ENCODE measurements around the gene CASKIN1.
A peak's percentile ranks its signal among the peaks of the same experiment; 100 is the strongest.
"Not testable (repeated sequence)": the region's sequence is repeated elsewhere in the genome, so short reads cannot be mapped to it uniquely, and the experiment has no call there.

CASKIN1 gene

DNA sequence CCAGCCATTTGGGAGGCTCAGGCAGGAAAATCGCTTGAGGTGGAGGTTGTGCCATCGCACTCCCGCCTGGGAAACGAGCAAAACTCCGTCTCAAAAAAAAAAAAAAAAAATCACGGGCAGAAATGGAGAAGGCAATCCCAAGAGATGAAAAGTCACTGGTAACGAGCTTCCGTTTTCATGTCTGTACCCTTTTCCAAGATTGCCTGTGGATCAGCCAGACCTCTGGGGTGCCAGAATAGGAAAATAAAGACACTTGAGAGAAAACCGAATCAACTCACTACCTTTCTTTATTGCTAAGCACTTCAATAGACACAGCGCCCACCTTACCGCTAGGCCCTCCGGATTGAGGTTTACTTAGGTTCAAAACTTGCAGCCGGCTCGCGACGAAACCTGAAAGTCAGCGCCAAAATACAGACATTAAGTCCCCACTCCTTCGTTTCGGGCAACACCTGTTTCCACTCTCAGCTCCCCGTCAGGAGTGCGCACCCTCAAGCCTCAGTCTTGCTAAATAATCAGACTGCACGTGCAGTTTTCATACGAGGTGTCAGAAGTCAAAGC lies 41.8 kb downstream of the CASKIN1 start:
- DNase-seq = no peak

DNA sequence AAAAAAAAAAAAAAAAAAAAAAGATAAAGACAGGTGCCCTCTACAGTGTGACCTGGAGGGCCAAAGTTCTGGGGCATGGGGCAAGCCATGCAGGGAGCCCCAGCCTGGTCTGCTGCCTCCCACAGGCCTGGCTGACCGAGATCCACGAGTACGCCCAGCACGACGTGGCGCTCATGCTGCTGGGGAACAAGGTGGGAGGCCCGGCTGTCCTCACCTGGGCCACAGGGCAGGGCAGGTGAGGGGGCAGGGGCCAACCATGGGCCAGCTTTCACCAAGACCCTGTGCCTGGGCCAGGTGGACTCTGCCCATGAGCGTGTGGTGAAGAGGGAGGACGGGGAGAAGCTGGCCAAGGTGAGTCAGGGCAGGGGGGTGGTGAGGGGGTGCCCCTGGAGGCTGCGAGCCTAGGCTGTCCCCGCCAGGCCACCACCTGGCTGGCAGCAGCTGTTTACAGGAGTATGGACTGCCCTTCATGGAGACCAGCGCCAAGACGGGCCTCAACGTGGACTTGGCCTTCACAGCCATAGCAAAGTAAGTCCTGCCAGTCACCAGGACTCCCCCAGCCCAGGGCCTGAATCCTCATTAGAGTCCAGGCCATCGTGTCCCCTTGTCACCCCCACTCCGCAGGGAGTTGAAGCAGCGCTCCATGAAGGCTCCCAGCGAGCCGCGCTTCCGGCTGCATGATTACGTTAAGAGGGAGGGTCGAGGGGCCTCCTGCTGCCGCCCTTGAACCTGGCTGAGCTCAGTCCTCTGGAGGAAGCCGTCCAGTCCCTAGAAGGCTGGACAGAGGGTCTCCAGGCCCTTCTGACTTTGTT lies 43.5 kb downstream of the CASKIN1 start:
- DNase-seq = no peak

DNA sequence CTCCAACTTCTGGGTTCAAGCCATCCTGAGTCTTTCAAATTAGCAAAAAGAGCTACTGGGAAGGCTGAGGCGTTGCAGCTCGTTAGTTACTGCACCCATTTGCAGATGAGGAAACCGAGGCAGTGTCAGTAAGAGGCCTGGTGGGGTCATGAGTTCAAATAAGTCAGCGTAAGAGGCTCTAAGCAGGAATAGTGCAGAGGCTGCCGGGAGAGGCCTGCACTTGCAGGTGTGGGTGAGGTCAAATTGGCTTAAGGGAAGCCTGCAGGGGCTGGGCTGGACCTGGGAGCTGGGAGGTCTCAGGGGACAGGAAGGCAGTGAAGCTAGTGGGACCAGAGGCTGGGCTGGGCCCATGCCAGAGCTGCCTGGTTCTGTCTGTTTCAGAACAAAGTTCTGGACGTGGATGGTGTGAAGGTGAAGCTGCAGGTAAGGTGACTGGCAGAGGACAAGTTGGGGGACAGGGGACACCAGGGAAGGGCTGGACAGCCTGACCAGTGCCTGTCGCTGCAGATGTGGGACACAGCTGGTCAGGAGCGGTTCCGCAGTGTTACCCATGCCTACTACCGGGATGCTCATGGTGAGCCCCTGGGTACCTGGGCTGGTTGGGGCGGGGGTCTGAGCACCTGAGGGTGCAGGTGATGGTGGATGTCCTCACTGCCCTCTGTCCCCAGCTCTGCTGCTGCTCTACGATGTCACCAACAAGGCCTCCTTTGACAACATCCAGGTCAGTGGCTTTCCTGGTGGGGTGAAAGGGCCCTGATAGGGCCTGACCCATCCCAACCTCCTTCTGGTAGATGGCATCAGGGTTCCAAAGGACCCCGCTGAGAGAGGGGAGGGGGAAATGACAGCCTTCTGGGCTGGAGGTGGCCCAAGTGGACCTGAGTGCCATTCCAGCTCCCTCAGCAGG lies 45.0 kb downstream of the CASKIN1 start:
- DNase-seq = no peak

DNA sequence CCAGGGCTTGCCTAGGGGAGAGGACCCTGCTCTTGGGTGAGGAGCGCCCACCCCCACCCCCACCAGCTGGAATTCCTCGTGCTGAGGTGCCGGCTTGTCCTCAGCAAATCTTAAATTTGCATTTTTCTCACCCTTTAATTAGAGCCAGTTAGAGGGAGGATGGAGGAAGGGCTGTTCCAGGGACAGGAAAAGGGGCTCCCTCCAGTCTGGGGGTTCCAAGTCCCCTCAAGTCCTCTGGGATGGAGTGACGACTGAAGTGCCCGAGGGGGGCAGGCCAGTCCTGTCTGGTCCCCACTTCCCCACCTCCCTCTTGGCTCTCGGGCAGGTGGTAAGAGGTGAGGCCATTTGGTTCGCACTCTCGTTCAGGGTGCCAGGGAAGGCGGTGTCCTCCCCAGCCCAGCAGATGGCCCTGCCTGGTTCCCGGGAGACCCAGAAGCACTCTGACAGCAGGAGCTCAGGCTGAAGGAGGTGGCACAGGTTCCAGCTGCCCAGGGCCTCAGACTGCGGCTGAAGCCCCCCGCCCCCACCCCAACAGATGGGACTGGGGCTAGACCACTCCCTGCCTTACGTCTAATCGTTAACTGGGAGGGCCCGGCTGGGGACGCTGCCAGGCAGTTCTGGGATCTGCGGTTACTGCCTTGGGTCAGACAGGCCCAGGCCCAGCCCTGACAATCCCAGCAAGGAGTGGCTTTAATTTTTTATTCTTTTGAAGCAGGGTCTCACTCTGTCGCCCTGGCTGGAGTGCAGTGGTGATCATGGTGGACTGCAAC lies 45.8 kb downstream of the CASKIN1 start:
- DNase-seq = no peak

DNA sequence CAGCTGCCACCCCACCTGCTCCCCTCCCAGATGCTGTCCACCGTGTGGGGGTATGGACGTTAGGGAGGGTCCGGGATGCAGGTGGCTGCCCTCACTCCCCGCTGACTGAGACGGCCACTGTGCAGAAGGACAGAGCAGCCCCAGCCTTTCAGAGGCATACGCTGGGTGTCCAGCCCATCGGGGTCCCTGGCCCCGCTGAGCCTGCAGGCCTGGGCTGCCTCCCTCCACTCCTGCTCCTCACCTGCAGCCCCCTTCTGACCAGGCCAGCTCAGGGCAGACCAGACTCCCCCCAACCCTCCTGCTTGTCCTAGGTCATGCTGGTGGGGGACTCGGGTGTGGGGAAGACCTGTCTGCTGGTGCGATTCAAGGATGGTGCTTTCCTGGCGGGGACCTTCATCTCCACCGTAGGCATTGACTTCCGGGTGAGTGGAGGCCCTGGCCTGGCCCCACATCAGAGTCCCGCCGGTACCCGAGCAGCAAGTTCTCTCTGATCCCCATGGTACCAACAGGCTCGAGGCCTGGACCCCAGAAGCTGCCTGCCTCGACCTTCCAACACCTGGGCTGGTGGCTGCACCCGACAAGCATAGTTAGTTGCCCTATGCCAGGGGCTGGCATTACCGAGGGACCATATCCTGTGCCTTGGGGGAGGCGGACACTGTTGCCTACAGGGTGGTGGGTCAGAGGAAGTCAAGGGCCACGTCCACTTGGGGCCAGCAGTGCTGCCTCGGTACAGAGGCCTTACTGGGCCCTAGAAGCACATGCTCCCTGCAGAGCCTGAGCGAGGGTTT lies 46.6 kb downstream of the CASKIN1 start:
- no peak for DNase-seq

DNA sequence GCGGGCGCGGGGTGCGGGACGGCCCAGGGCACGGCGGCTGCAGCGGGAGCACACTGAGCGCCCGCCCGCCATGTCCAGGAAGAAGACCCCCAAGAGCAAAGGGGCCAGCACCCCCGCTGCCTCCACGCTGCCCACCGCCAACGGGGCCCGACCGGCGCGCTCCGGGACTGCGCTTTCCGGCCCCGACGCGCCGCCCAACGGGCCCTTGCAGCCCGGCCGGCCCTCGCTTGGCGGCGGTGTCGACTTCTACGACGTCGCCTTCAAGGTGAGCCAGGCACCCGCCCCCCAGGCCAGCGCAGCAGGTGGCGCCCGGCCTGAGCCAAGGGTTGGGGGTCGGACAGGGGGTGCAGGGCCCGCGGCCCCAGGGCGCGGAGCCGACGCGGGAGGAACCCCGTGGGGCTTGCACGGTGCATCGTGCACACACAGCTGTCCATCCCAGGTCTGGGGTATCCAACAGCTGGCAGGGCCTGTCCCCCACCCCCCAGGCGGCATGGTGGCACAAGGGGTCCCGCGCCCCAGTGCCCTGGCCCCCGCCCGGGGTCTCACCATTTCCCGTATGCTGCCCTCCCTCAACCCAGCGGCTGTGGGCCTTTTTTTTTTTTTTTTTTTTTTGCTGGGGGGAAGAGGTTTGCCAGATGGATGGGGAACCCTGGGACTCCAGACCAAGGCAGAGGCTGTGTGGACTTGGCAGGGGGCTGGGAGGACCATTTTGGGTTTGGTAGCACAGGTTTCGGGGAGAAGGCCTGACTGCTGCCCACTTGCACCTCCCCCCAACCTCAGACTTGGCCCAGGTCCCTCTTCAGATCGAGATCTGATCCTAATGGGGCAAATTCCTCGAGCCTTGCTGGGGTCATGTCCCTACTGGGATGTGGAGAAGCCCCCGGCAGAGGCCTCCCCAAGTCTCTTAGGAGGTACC lies 47.4 kb downstream of the CASKIN1 start:
- no peak for DNase-seq

DNA sequence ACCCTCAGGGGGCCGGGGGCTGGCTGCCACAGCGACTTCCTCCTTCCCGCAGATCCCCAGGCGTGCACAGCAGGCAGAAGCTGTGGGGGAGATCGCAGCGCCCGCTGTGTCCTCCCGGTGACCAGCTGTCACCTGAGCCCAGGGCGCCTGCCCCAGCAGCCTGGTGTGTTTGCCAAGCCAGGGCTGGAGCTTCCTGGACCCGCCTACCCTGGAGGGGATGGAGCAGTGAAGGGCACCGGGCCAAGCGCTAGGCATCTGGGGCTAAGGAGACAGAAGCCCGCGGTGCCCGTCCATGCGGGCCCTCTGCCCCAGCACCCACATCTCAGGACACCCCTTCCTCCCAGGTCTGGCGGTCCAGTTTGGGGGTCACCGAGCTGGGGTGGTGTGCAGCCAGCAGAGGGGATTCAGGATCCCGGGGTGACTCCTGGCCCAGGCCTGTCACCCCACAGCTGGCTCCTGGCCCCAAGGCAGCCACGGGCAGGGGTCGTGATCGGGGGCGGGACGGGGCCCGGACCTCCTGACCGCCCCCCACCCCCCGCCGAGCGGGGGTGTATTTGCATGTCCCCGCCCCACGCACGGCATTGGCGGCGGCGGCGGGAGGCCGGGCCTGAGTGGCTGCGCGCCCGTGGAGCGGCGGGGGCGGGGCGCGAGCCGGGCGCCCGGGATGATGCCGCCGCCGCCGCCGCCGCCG lies 48.3 kb downstream of the CASKIN1 start, which contains the start of gene RAB26:
Gene RAB26, plus strand, starts transcription at position 645 of the 691 bp plus-strand sequence. CDS start 159 bp downstream, outside the sequence.
- DNase-seq = no peak

DNA sequence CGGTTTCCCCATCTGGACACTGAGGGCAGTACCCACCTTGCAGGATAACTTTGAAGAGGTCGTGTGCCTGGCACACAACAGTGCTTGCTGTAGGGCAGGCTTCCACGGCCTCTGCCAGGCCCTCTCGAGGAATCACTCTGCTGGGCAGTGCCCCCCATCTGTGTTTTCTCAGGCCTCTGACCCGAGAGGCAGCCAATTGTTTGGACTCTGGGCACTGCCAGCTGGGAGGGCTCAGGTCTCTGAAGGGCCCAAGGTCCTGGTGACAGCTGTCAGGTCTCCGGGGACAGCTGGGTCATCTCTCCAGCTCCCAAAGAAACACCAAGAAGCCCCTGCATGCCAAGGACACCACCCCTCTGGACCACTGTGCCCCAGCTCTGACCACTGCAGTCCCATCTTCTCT lies 49.0 kb downstream of the CASKIN1 start:
- no peak for DNase-seq

DNA sequence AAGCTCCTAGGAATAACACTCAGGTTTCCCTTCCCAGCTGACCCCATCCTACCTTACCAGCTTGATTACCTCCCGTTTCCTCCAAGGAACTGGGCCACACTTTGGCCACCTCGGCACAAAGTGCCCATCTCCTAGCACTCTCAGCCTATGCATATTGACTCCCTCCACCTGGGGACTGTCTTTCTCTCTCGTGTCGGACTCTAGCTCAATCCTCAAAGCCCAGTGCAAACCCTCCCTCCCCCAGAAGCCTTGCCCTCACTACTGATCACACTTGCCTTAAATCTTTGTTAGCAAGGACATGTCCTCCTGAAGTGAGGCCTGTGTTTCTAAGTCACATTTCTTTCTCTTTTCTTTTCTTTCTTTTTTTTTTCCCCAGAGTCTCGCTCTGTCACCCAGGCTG lies 50.6 kb downstream of the CASKIN1 start:
- DNase-seq = no peak

DNA sequence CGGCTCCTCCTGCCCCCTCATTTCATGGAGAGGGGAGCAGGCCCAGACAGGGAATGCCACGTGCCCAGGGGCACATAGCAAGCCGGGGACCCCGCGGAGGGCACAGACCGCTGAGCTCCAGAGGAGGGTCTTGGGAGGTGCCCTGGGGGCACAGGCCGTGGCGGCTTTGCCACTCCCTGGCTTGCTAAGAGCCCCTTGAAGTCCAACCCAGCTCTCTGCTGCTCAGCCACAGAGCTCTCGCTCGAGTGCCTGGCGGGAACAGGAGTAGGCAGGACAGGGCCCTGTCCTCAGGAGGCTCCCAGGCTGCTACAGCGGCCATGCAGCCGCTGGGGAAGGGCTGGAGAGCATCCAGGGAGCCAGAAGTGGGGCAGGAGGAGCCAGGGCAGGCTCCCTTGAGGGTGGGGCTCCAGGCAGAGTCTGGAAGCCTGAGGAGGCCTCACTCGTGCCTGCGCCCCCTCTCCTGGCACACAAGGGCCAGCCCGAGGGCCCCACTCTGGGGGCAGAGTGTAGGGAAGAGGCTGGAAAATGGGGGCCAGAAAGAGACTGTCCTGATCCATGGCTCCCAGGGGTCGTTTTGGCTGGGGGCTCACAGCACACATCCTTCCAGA lies 52.4 kb downstream of the CASKIN1 start:
- DNase-seq = no peak

DNA sequence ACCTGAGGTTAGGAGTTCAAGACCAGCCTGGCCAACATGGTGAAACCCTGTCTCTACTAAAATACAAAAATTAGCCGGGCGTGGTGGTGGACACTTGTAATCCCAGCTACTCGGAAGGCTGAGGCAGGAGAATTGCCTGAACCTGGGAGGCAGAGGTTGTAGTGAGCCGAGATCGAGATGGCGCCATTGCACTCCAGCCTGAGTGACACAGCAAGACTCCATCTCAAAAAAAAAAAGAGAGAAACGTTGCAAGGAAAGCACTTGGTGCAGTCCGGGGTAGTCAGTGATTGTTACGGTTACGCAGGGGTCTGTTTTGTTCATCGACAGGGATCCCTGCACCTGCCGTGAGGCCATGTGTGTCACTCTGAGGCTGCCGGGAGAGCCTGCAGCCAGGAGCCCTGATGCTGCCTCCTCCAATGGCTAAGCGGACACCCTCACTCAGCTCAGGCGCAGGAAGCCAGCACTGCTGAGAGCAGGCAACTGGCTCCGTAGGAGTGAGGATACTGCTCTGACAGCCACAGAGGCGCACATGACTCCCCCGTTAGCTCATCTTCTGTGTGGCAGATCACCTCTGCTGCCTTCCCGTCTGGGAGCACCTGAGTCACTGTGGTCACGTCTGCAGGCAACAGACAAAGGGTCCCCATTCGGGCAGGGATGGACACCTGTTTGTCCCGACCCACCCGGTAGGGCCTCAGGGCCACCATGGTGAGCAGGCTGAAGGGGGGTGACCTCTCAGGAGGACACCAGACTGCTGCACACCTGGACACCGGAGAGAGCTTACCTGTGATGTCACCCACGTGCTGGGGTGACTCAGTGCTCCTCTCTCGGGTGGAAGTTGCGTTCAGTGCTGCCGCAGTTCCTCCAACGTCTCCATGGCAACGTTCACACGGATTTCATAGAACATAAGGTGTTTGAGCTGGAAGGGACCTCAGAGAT lies 53.2 kb downstream of the CASKIN1 start:
- no peak for DNase-seq

DNA sequence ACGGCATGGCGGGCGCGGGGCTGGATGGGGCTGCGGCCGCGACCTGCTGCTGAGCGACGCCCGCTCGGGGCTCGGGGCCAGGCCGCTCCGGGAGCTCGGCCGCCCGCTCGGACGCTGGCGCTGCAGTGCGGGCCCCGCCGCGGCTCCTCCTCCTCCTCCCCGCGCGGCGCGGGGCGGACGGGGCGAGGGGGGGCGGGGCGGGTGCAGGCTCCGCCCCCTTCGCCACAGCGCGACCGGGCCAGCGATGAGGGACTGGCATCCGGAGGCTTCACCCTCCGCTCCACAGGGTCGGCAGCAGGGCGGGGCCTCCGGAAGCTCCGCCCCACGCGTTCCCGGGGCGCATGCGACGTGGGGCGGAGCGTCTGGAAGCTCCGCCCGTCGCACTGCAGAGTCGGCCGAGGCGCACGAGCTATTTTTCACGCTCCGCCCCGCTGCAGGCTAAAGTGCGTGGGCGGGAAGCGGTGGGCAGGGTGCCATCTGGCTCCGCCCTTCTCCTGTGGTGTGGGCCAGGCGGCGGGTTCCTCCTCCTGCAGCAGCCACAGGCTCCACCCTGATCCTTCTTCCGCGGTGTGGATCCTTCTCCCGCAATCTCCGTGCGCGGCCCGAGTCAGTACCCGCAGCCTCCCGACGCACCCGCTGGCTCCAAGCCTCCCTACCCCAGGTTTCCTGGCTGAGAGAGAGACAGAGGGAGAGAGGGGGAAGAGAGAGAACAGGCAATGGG lies 60.5 kb downstream of the CASKIN1 start, which contains the start of gene PKD1:
Gene PKD1, minus strand, starts transcription at position 129 of the 721 bp plus-strand sequence. CDS start 209 bp downstream, outside the sequence.
- DNase-seq = peak; percentile 44

DNA sequence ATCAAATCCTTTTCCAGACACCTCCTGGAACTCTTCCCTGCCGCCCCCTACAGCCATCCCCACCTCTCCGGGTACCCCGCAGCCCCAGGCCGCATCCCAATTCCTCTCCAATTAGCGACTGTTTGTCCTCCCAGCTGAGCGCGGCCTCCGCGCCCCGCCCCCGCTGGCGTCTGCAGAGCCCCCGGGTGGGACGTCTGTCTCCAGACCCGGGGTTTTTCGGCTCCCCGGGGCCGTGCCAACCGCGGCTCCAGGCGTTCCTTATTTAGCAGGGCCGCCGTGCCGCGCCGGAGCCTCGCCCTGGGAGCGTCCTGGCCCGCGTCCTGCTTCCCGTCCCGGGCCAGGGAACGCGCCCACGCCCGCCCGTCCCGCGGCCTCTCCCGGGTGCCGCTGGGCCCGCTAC lies 61.3 kb downstream of the CASKIN1 start:
- DNase-seq = not testable (repeated sequence)

DNA sequence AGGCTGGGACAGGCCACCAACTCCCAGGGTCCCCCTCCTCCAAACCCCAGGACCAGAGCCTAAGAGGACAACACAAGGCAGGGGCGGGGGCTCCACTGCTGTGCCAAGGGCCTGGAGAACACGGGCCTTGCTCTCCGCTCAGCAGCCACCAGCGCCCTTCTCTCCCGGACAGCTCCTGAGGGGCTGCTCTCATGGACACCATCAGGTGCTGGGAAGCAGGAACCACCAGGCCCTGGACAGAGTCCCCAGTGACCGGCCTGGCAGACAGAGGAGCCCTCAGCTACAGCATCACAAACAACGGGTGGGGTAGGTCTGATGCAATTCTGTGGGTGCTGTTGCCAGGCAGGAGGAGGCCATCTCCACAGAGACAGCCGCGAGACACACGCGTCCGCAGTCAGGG lies 62.6 kb downstream of the CASKIN1 start:
- not testable (repeated sequence) for DNase-seq

DNA sequence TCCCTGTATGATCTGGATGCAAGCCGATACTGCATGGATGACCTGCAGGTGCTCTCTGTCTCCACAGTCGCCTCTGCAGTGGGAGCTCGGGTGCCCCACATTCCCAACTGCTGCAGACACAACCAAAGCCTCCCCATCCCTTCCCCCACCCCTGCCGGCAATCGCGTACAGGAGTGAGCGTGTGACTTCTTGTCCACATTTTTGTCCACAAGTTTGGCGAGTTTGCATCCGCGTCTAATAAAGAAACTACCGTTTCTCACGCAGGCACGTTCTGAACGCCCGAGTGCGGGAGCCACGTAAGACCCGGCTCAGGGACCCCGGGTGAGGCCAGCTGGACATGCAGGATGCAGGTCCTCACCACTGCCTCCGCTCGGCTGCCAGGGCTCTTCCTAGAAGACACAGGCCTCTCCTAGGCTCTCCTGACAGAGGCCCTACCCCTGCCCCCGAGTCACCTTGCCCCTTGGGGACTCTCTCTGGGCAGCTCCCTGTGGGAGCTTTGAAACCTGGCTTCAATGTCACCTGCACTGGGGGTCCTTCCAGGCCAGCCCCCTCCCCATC lies 66.4 kb downstream of the CASKIN1 start:
- DNase-seq = not testable (repeated sequence)

DNA sequence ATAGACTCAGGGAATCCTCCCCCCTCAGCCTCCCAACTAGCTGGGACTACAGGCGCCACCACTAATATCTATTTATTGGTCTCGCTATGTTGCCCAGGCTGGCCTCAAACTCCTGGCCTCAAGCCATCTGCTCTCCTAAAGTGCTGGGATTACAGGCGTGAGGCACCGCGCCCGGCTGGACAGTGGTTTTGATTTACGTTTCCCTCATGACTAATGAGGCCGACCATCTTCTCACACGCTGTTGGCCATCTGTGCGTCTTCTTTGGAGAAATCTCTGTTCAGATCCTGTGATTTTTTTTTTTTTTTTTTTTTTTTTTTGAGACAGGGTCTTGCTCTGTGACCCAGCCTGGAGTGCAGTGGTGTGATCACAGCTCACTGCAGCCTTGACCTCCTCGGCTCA lies 67.2 kb downstream of the CASKIN1 start:
- not testable (repeated sequence) for DNase-seq

DNA sequence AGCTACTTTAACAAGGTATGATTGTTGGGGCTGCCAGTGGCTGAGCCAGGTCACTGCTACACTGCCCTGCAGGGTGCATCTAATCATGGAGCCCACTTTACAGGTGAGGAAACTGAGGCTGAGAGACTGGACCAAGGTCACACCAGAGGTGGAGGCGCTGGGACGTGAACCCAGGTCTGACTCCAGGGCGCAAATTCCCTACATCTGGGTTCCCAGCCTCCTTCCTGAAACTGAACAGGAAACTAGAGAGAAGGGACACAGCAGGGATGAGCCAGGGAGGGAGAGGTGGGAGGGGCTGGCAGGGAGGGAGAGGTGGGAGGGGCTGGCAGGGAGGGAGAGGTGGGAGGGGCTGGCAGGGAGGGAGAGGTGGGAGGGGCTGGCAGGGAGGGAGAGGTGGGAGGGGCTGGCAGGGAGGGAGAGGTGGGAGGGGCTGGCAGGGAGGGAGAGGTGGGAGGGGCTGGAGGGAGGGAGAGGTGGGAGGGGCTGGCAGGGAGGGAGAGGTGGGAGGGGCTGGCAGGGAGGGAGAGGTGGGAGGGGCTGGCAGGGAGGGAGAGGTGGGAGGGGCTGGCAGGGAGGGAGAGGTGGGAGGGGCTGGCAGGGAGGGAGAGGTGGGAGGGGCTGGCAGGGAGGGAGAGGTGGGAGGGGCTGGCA lies 68.7 kb downstream of the CASKIN1 start:
- not testable (repeated sequence) for DNase-seq
